Measurements from ENCODE around the gene DBN1.
A peak's percentile ranks its signal among the peaks of the same experiment; 100 is the strongest.

Gene DBN1

DNA sequence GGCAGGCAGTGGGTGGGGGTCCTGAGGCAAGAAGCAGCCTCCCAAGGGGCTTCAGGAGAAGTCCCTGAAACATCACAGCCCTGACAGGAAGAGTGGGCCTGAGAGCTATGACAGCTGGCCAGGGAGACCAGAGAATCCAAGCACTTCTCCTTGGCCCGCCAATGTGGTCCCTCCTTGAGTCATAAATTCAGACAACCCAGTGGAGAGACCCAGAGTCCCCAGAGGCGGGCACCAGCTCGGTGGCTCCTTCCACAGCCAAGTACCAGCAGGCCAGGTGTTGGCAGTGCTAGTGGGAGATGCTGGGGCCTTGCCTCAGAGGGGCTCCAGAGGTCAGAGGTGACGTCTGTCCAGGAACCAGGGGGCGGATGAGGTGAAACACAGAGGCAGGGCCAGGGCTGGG lies 37.7 kb upstream of the DBN1 start:
- H3K36me3 ChIP-seq (ENCODE audit: insufficient read depth, low read length), result peaks cover 58% of the 10 kb centered on the region
- H3K27ac ChIP-seq (ENCODE audit: low read depth, low read length), result no peak overlapping the region
- H3K9me3 ChIP-seq (ENCODE audit: low read length), result no peaks in the 10 kb centered on the region
- H3K4me3 ChIP-seq (ENCODE audit: low read depth in 1 of 2, low read length in 2 of 2), result no peak overlapping the region
- no peak overlapping the region for H3K9ac ChIP-seq (ENCODE audit: low read length)
- peaks cover 11% of the 10 kb centered on the region for H3K4me1 ChIP-seq (ENCODE audit: insufficient read depth, low read length)
- no peaks in the 10 kb centered on the region for H3K27me3 ChIP-seq (ENCODE audit: control insufficient read depth in 1 of 2, insufficient read depth in 2 of 2, low read length in 2 of 2)

DNA sequence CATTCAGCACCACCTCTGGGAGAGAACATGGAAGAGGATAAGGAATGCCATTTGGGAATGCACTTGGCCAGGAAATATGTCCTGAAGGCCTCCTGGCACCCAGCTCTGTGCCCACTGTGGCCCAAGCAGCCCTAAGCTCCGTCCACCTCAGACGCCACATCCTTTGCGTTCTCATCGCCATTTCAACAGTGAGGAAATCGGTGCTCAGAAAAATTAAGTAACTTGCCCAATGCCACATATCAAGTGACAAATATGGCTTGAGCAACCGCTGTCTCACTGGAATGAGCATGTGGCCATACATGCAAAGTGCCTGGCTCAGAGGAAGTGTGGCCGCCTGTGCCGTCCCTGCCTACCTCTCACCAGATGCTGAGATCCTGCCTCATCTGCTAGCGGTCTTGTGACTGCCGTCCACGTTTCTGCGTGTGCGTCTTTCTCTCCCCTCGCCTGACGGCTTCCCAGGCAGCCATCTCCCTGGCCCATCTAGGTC lies 37.2 kb upstream of the DBN1 start:
- no peak overlapping the region for H3K27ac ChIP-seq (ENCODE audit: low read depth, low read length)
- no peaks in the 10 kb centered on the region for H3K9me3 ChIP-seq (ENCODE audit: low read length)
- peaks cover 56% of the 10 kb centered on the region for H3K36me3 ChIP-seq (ENCODE audit: insufficient read depth, low read length)
- no peak overlapping the region for H3K9ac ChIP-seq (ENCODE audit: low read length)
- H3K4me1 ChIP-seq (ENCODE audit: insufficient read depth, low read length), result peaks cover 5% of the 10 kb centered on the region
- H3K4me3 ChIP-seq (ENCODE audit: low read depth in 1 of 2, low read length in 2 of 2), result no peak overlapping the region
- H3K27me3 ChIP-seq (ENCODE audit: control insufficient read depth in 1 of 2, insufficient read depth in 2 of 2, low read length in 2 of 2), result no peaks in the 10 kb centered on the region

DNA sequence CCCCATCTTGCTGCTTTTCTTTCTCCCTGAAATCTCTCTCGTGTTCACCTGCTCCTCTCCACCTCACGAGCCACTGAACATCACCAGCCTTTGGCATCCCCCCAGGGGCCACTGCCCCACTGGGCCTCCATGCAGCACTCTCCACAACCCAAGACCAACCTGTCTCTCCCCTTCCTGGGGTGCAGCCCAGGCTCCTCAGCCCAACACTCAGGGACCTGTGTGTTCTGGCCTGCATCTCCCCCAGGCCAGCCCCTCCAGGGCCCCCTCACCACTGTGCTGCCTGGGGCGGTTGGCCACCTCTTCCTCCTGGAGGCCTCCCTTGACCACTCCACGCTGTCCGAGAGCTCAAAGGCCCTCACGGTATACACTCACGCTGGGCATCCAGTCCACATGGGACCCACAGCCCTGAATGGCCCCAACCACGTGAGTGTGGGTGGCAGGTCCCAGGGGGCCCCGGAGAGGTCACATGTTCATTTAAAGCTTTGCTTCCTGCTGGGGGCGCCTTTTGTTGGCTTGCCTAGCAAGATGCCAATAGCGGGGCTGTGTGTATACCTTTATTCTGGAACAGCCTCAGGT lies 36.6 kb upstream of the DBN1 start:
- H3K36me3 ChIP-seq (ENCODE audit: insufficient read depth, low read length), result peaks cover 51% of the 10 kb centered on the region
- H3K9me3 ChIP-seq (ENCODE audit: low read length), result no peaks in the 10 kb centered on the region
- no peak overlapping the region for H3K4me3 ChIP-seq (ENCODE audit: low read depth in 1 of 2, low read length in 2 of 2)
- H3K9ac ChIP-seq (ENCODE audit: low read length), result no peak overlapping the region
- no peak overlapping the region for H3K27ac ChIP-seq (ENCODE audit: low read depth, low read length)
- no peaks in the 10 kb centered on the region for H3K27me3 ChIP-seq (ENCODE audit: control insufficient read depth in 1 of 2, insufficient read depth in 2 of 2, low read length in 2 of 2)
- no peaks in the 10 kb centered on the region for H3K4me1 ChIP-seq (ENCODE audit: insufficient read depth, low read length)

DNA sequence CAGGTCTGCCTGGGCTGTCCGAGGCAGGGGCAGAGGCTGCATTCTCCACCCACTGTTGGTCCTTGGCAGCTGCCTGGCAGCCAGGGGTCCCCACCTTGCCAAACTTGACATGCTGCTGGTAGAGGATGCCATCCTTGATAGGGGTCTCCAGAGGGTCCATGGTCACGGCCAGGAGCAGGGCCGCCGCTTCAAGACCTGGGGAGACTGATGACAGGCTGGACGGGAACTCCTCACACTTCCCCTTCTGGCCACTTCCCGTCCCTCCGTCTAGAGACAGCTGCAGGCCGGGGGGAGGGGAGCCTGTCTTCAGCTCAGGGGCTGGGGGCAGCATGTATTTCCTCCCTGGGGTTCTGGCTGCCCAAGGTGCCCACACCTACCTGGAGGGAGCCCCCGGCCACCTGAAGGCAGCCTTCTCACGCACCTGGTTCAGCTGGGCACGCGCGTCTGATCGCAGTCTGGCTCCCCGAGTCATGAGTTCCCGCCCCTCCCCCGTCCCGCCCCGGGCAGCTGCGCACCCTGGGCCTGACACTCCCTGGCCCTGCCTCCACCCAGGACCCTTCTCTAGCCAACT lies 36.0 kb upstream of the DBN1 start, which contains the start of gene DOK3:
TSS of gene DOK3 (minus strand) at position 446 of the 571 bp plus-strand sequence. CDS start at position 160, 286 bp downstream.
- no peak within 1 kb of the TSS for H3K27ac ChIP-seq (ENCODE audit: low read depth, low read length)
- peaks cover 45% of the 10 kb centered on the region for H3K36me3 ChIP-seq (ENCODE audit: insufficient read depth, low read length)
- peak within 1 kb of the TSS in 1 of 2 donors; percentile 32 for H3K4me3 ChIP-seq (ENCODE audit: low read depth in 1 of 2, low read length in 2 of 2)

DNA sequence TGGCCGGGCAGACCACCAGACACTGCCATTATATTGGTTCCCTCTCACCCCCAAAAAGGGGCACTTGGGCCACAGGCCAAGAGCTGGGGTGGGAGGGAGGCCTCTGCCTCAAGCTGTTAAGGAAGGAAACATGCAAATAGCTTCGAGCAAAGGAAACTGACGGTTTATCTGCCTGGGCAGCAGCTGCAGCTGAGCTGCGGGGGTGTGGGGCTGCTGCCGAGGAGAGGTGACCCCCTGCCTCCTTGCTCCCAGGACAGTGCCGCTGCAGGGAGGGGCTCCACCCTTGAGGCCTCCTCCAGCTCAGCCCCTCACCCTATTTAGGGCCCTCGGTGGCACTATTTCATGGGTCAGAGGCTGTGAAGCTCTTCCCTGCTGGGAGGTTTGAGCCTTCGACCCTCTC lies 35.4 kb upstream of the DBN1 start:
- Histone ChIP-seq H3K4me3 (ENCODE audit: low read depth in 1 of 2, low read length in 2 of 2) (peak overlapping the region in 1 of 2 donors; percentile 32), H3K36me3 (ENCODE audit: insufficient read depth, low read length) (peaks cover 38% of the 10 kb centered on the region), H3K4me1 (ENCODE audit: insufficient read depth, low read length) (no peaks in the 10 kb centered on the region), H3K27ac (ENCODE audit: low read depth, low read length) (no peak overlapping the region), H3K27me3 (ENCODE audit: control insufficient read depth in 1 of 2, insufficient read depth in 2 of 2, low read length in 2 of 2) (no peaks in the 10 kb centered on the region), H3K9me3 (ENCODE audit: low read length) (no peaks in the 10 kb centered on the region), H3K9ac (ENCODE audit: low read length) (no peak overlapping the region)

More for the DNA sequence above, 36.0 kb upstream of the DBN1 start, which contains the start of gene DOK3:
- Histone ChIP-seq H3K4me1 (ENCODE audit: insufficient read depth, low read length) (no peaks in the 10 kb centered on the region), H3K9me3 (ENCODE audit: low read length) (no peaks in the 10 kb centered on the region), H3K27me3 (ENCODE audit: control insufficient read depth in 1 of 2, insufficient read depth in 2 of 2, low read length in 2 of 2) (no peaks in the 10 kb centered on the region), H3K9ac (ENCODE audit: low read length) (no peak within 1 kb of the TSS)

DNA sequence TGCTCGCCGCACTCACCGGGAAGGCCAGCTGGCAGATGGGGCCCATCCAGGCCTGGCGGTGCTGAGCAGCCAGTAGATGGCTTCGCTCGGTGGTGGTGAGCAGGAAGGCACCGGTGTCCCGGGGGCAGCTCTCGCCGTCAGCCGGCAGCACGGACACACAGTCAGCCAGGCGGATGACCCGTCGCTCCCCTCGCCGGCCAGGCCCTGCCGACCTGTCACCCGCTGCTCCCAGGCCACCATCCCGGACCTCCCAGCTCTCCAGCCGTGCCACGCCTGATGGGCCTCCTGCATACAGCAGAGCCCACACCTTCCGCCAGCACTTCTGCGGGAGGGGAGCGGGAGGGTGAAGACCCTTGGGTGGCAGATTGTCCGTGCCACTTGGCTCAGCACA lies 34.8 kb upstream of the DBN1 start:
- Histone ChIP-seq H3K4me3 (ENCODE audit: low read depth in 1 of 2, low read length in 2 of 2) (no peak overlapping the region), H3K9me3 (ENCODE audit: low read length) (no peaks in the 10 kb centered on the region), H3K27ac (ENCODE audit: low read depth, low read length) (no peak overlapping the region), H3K4me1 (ENCODE audit: insufficient read depth, low read length) (no peaks in the 10 kb centered on the region), H3K27me3 (ENCODE audit: control insufficient read depth in 1 of 2, insufficient read depth in 2 of 2, low read length in 2 of 2) (no peaks in the 10 kb centered on the region), H3K9ac (ENCODE audit: low read length) (no peak overlapping the region), H3K36me3 (ENCODE audit: insufficient read depth, low read length) (peaks cover 33% of the 10 kb centered on the region)

DNA sequence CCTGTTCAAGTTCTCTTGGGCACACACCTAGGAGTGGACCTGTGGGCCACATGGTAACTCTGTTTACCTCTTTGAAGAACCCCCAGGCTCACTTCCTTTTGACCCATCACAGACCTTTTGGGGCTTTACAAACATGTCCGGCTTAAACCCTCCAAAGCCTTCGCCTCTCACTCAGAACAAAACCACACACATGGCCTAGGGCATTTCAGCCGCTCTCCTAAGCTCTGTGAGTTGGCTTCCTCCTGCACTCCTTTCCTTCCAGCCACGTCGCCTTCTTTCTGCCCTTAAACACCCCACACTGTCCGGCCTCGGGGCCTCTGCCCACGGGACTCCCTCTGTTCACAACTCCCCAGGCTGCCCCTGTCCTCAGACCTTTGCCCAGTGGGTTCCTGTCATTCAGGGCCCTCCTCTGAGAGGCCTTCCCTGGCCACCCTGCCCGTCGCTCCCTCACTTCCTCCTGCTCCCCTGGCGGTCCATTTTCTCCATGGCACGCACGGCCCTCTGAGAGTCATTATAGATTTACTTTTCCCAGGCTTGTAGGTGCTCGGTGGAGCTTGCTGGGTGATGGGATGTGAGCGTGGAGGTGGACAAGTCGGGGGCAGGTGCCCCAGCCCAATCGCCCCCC lies 34.3 kb upstream of the DBN1 start:
- Histone ChIP-seq H3K4me1 (ENCODE audit: insufficient read depth, low read length) (no peaks in the 10 kb centered on the region), H3K36me3 (ENCODE audit: insufficient read depth, low read length) (peaks cover 28% of the 10 kb centered on the region), H3K27me3 (ENCODE audit: control insufficient read depth in 1 of 2, insufficient read depth in 2 of 2, low read length in 2 of 2) (no peaks in the 10 kb centered on the region), H3K9ac (ENCODE audit: low read length) (no peak overlapping the region), H3K9me3 (ENCODE audit: low read length) (no peaks in the 10 kb centered on the region), H3K4me3 (ENCODE audit: low read depth in 1 of 2, low read length in 2 of 2) (no peak overlapping the region), H3K27ac (ENCODE audit: low read depth, low read length) (no peak overlapping the region)

DNA sequence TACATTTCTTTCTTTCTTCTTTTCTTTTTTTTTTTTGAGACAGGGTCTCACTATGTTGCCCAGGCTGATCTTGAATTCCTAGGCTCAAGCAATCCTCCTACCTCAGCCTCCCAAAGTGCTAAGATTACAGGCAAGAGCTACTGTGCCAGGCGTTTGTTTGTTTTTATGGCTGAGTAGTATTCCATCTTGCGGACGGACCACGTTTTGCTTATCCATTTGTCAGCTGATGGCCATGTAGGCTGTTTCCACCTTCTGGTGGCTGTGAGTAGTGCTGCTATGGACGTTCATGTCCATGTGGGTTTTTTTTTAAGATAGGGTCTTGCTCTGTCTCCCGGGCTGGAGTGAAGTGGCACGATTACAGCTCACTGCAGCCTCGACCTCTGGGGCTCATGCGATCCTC lies 33.7 kb upstream of the DBN1 start:
- Histone ChIP-seq H3K27me3 (ENCODE audit: control insufficient read depth in 1 of 2, insufficient read depth in 2 of 2, low read length in 2 of 2) (no peaks in the 10 kb centered on the region), H3K36me3 (ENCODE audit: insufficient read depth, low read length) (peaks cover 22% of the 10 kb centered on the region)

DNA sequence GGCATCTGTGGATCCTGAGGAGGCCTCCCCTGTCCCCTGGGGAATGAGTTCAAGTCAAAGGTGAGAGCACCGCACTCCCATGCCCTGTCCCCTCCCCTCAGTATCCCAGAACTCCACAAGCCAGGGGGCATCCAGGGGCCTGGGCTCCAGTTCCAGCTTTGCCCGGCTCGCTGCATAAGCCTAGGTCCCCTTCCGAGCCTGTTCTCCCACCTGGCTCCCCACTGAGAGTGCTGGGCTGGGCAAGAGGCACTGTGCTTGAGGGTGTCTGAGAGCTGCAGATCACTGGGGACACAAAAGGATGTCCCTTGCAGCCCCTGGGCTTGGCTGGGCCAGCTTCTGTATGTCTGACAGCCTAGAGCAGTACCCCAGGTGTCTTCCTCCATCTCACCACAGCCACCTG lies 31.6 kb upstream of the DBN1 start:
- Histone ChIP-seq H3K9me3 (ENCODE audit: low read length) (no peaks in the 10 kb centered on the region), H3K4me1 (ENCODE audit: insufficient read depth, low read length) (peaks cover 9% of the 10 kb centered on the region), H3K27me3 (ENCODE audit: control insufficient read depth in 1 of 2, insufficient read depth in 2 of 2, low read length in 2 of 2) (no peaks in the 10 kb centered on the region), H3K9ac (ENCODE audit: low read length) (no peak overlapping the region), H3K36me3 (ENCODE audit: insufficient read depth, low read length) (peaks cover 2% of the 10 kb centered on the region), H3K4me3 (ENCODE audit: low read depth in 1 of 2, low read length in 2 of 2) (no peak overlapping the region), H3K27ac (ENCODE audit: low read depth, low read length) (no peak overlapping the region)

More for the DNA sequence above, 33.7 kb upstream of the DBN1 start:
- H3K9me3 ChIP-seq (ENCODE audit: low read length), result no peaks in the 10 kb centered on the region
- H3K9ac ChIP-seq (ENCODE audit: low read length), result no peak overlapping the region
- no peaks in the 10 kb centered on the region for H3K4me1 ChIP-seq (ENCODE audit: insufficient read depth, low read length)
- H3K27ac ChIP-seq (ENCODE audit: low read depth, low read length), result no peak overlapping the region
- no peak overlapping the region for H3K4me3 ChIP-seq (ENCODE audit: low read depth in 1 of 2, low read length in 2 of 2)

DNA sequence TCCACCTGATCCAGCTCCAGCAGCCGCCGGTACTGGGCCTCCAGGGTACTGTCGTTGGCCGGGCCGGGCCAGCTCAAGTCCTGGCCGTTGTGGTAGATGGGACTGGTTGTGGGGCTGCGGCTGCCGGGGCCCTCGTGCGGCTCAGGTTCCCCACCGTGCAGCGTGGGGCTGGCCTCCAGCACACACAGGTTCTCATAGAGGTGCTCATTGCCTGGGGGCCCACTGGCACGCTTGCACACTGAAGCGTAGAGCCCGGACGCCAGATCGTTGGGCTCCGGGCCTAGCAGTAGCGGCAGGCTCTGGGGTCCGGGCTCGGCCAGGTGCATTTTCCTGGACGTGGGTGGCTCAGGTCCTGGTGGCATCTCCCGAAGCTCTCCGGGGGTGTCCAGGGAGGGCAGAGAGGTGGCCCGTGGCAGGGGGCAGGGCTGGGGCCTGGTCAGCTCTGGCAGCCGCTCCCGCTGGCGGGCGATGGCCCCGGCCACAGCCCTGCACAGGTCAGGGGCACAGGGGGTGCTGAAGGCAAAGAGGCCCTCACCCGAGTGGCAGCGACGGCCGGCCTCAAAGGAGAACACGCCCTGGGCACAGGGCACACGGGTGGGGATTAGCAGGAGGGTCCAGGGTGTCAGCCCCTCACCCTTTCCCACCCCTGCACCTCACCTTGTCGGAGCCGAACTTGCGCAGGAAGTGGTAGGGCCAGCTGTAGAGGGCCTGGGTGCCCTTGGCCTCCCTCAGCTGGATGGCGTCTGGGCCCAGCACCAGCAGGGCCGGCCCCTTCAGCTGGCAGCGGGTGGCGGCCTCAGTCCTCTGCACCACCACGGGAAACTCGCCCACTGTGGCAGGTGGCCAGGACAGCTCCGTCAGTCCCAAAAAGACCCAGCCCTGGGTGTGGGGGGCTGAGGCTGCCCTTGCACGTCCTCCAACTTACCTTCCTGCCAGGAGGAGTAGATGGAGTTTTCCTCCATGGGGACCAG lies 30.9 kb upstream of the DBN1 start:
- Histone ChIP-seq H3K27me3 (ENCODE audit: control insufficient read depth in 1 of 2, insufficient read depth in 2 of 2, low read length in 2 of 2) (no peaks in the 10 kb centered on the region), H3K9ac (ENCODE audit: low read length) (no peak overlapping the region), H3K4me1 (ENCODE audit: insufficient read depth, low read length) (peaks cover 9% of the 10 kb centered on the region), H3K27ac (ENCODE audit: low read depth, low read length) (no peak overlapping the region), H3K36me3 (ENCODE audit: insufficient read depth, low read length) (no peaks in the 10 kb centered on the region), H3K9me3 (ENCODE audit: low read length) (no peaks in the 10 kb centered on the region), H3K4me3 (ENCODE audit: low read depth in 1 of 2, low read length in 2 of 2) (no peak overlapping the region)
